Measurements from ENCODE around the gene ECE1.
A peak's percentile ranks its signal among the peaks of the same experiment; 100 is the strongest.
"Not testable (repeated sequence)": the region's sequence is repeated elsewhere in the genome, so short reads cannot be mapped to it uniquely, and the experiment has no call there.

The ECE1 gene

GRCh38 chr1:21282020-21282419 lies 8.2 kb downstream of the ECE1 start:
- H3K4me3 Mint-ChIP-seq, H3K27me3 Mint-ChIP-seq, DNase-seq, H3K9me3 Mint-ChIP-seq: not testable (repeated sequence)
- Mint-ChIP-seq H3K27ac (peak overlapping the region; percentile 94), H3K4me1 (ENCODE audit: low read depth) (peaks cover 67% of the 10 kb centered on the region), H3K36me3 (ENCODE audit: low read depth) (peaks cover 87% of the 10 kb centered on the region)

- peak overlapping the region; percentile 38 for H3K4me3 Mint-ChIP-seq
- no peak for DNase-seq
- peak overlapping the region; percentile 94 for H3K27ac Mint-ChIP-seq
- H3K4me1 Mint-ChIP-seq (ENCODE audit: low read depth): peaks cover 67% of the 10 kb centered on the region
- no peaks in the 10 kb centered on the region for H3K9me3 Mint-ChIP-seq
- peaks cover 88% of the 10 kb centered on the region for H3K36me3 Mint-ChIP-seq (ENCODE audit: low read depth)
- no peaks in the 10 kb centered on the region for H3K27me3 Mint-ChIP-seq
These were observed 9.8 kb downstream of the ECE1 start for GRCh38 chr1:21280482-21280881.

- Mint-ChIP-seq H3K27ac (peak overlapping the region; percentile 94), H3K36me3 (ENCODE audit: low read depth) (peaks cover 86% of the 10 kb centered on the region), H3K4me3 (peak overlapping the region; percentile 38), H3K27me3 (no peaks in the 10 kb centered on the region), H3K9me3 (no peaks in the 10 kb centered on the region), H3K4me1 (ENCODE audit: low read depth) (peaks cover 65% of the 10 kb centered on the region)
- peak; percentile 42 for DNase-seq
These were observed 10.2 kb downstream of the ECE1 start for GRCh38 chr1:21280011-21280471.

- no peak for DNase-seq
- H3K9me3 Mint-ChIP-seq: no peaks in the 10 kb centered on the region
- peak overlapping the region; percentile 94 for H3K27ac Mint-ChIP-seq
- no peaks in the 10 kb centered on the region for H3K27me3 Mint-ChIP-seq
- H3K4me3 Mint-ChIP-seq: peak overlapping the region; percentile 38
- peaks cover 86% of the 10 kb centered on the region for H3K36me3 Mint-ChIP-seq (ENCODE audit: low read depth)
- H3K4me1 Mint-ChIP-seq (ENCODE audit: low read depth): peaks cover 65% of the 10 kb centered on the region
These were observed 11.1 kb downstream of the ECE1 start for GRCh38 chr1:21278860-21279845.

- H3K4me1 Mint-ChIP-seq (ENCODE audit: low read depth): peaks cover 59% of the 10 kb centered on the region
- DNase-seq: no peak
- H3K9me3 Mint-ChIP-seq: no peaks in the 10 kb centered on the region
- peaks cover 86% of the 10 kb centered on the region for H3K36me3 Mint-ChIP-seq (ENCODE audit: low read depth)
- peak overlapping the region; percentile 94 for H3K27ac Mint-ChIP-seq
- H3K27me3 Mint-ChIP-seq: no peaks in the 10 kb centered on the region
- no peak overlapping the region for H3K4me3 Mint-ChIP-seq
These were observed 11.9 kb downstream of the ECE1 start for GRCh38 chr1:21278208-21278859.

GRCh38 chr1:21277180-21277579 lies 13.1 kb downstream of the ECE1 start:
- Mint-ChIP-seq H3K27ac (peak overlapping the region; percentile 16), H3K27me3 (no peaks in the 10 kb centered on the region), H3K9me3 (no peaks in the 10 kb centered on the region), H3K4me1 (ENCODE audit: low read depth) (peaks cover 55% of the 10 kb centered on the region), H3K36me3 (ENCODE audit: low read depth) (peaks cover 90% of the 10 kb centered on the region), H3K4me3 (no peak overlapping the region)
- no peak for DNase-seq

GRCh38 chr1:21272540-21272939 lies 17.7 kb downstream of the ECE1 start:
- no peaks in the 10 kb centered on the region for H3K9me3 Mint-ChIP-seq
- H3K36me3 Mint-ChIP-seq (ENCODE audit: low read depth): peaks cover 98% of the 10 kb centered on the region
- no peak for DNase-seq
- peak overlapping the region; percentile 75 for H3K27ac Mint-ChIP-seq
- no peaks in the 10 kb centered on the region for H3K27me3 Mint-ChIP-seq
- H3K4me1 Mint-ChIP-seq (ENCODE audit: low read depth): peaks cover 41% of the 10 kb centered on the region
- H3K4me3 Mint-ChIP-seq: no peak overlapping the region

- H3K4me1 Mint-ChIP-seq (ENCODE audit: low read depth): peaks cover 35% of the 10 kb centered on the region
- no peak overlapping the region for H3K4me3 Mint-ChIP-seq
- H3K27me3 Mint-ChIP-seq: no peaks in the 10 kb centered on the region
- peak overlapping the region; percentile 75 for H3K27ac Mint-ChIP-seq
- no peak for DNase-seq
- H3K9me3 Mint-ChIP-seq: no peaks in the 10 kb centered on the region
- H3K36me3 Mint-ChIP-seq (ENCODE audit: low read depth): peaks cover 98% of the 10 kb centered on the region
These were observed 18.7 kb downstream of the ECE1 start for GRCh38 chr1:21271550-21271949.

- Mint-ChIP-seq H3K27me3 (no peaks in the 10 kb centered on the region), H3K9me3 (no peaks in the 10 kb centered on the region), H3K4me3 (no peak overlapping the region), H3K27ac (peak overlapping the region; percentile 31), H3K4me1 (ENCODE audit: low read depth) (peaks cover 29% of the 10 kb centered on the region), H3K36me3 (ENCODE audit: low read depth) (peaks cover 100% of the 10 kb centered on the region)
- DNase-seq: peak; percentile 89
These were observed 20.1 kb downstream of the ECE1 start for GRCh38 chr1:21270086-21270689.

- Mint-ChIP-seq H3K9me3 (no peaks in the 10 kb centered on the region), H3K27ac (peak overlapping the region; percentile 22), H3K27me3 (no peaks in the 10 kb centered on the region), H3K4me1 (ENCODE audit: low read depth) (peaks cover 26% of the 10 kb centered on the region), H3K36me3 (ENCODE audit: low read depth) (peaks cover 100% of the 10 kb centered on the region), H3K4me3 (no peak overlapping the region)
- DNase-seq: no peak
These were observed 20.7 kb downstream of the ECE1 start for GRCh38 chr1:21269461-21270085.

GRCh38 chr1:21268281-21269239 lies 21.7 kb downstream of the ECE1 start:
- no peak overlapping the region for H3K27ac Mint-ChIP-seq
- no peaks in the 10 kb centered on the region for H3K27me3 Mint-ChIP-seq
- no peaks in the 10 kb centered on the region for H3K9me3 Mint-ChIP-seq
- H3K4me3 Mint-ChIP-seq: no peak overlapping the region
- H3K36me3 Mint-ChIP-seq (ENCODE audit: low read depth): peaks cover 100% of the 10 kb centered on the region
- peaks cover 25% of the 10 kb centered on the region for H3K4me1 Mint-ChIP-seq (ENCODE audit: low read depth)
- DNase-seq: no peak

GRCh38 chr1:21267191-21268077 lies 22.8 kb downstream of the ECE1 start:
- Mint-ChIP-seq H3K9me3 (no peaks in the 10 kb centered on the region), H3K4me1 (ENCODE audit: low read depth) (peaks cover 32% of the 10 kb centered on the region), H3K4me3 (no peak overlapping the region), H3K27ac (peak overlapping the region; percentile 29), H3K36me3 (ENCODE audit: low read depth) (peaks cover 99% of the 10 kb centered on the region), H3K27me3 (no peaks in the 10 kb centered on the region)
- DNase-seq: no peak

Data from activated T-cell treated with anti-CD3 and anti-CD28 coated beads, Interleukin-2, amount 50 U/mL, for 24 hours (primary cell).